ENCODE results near the gene AUTS2.

DNA sequence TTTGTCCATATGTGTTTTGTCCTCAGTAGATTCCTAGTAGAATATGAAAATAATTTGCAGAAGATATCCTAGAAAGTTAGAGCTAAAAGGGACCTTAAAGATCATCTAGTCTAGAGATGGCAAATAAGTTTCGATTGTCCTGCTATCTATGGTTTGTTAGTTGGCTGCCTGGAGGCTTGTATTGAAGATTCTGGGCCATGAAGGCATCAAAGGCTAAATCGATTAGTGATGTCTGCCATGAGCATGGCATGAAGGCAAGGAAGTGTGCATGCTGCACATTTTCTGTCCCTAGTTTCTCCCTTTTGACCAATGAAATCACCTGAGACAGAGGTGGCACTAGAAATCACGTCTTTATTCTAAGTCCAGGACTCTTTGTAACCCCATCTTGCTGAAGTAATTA is 979.9 kb downstream of the AUTS2 start:
- TF ChIP-seq, protein P1, sequence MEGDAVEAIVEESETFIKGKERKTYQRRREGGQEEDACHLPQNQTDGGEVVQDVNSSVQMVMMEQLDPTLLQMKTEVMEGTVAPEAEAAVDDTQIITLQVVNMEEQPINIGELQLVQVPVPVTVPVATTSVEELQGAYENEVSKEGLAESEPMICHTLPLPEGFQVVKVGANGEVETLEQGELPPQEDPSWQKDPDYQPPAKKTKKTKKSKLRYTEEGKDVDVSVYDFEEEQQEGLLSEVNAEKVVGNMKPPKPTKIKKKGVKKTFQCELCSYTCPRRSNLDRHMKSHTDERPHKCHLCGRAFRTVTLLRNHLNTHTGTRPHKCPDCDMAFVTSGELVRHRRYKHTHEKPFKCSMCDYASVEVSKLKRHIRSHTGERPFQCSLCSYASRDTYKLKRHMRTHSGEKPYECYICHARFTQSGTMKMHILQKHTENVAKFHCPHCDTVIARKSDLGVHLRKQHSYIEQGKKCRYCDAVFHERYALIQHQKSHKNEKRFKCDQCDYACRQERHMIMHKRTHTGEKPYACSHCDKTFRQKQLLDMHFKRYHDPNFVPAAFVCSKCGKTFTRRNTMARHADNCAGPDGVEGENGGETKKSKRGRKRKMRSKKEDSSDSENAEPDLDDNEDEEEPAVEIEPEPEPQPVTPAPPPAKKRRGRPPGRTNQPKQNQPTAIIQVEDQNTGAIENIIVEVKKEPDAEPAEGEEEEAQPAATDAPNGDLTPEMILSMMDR (IDR thresholded peaks at IDR 0.05 in 2 of 3, conservative IDR thresholded peaks at IDR 0.05 in 1 of 3; ENCODE audit: insufficient read depth in 2 of 3, low read depth in 1 of 3, low read length in 3 of 3): no peak
- TF ChIP-seq, protein P2, sequence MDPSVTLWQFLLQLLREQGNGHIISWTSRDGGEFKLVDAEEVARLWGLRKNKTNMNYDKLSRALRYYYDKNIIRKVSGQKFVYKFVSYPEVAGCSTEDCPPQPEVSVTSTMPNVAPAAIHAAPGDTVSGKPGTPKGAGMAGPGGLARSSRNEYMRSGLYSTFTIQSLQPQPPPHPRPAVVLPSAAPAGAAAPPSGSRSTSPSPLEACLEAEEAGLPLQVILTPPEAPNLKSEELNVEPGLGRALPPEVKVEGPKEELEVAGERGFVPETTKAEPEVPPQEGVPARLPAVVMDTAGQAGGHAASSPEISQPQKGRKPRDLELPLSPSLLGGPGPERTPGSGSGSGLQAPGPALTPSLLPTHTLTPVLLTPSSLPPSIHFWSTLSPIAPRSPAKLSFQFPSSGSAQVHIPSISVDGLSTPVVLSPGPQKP (CRISPR knock-in tag; IDR thresholded peaks at IDR 0.05): no peak
